Body of pancreas (tissue), 4 donors: ENCODE measurements around the gene ACTR3C.

ENCODE experiments used
- CTCF ChIP-seq, 7 experiments: fragments of 450-650 bp in 4 of 7; fragments of 200-600 bp in 3 of 7; sonication (generic) in 3 of 7; IDR thresholded peaks; one replicate each; pipeline ENCODE4 v1.5.1; 2016 to 2019; ENCODE audit warnings: antibody characterized with exemption in 7 of 7
- POLR2A ChIP-seq, 3 donors: fragments of 450-650 bp; IDR thresholded peaks; one replicate each; pipeline ENCODE4 v1.6.1; 2016; ENCODE audit warnings: antibody characterized with exemption in 3 of 3, mild to moderate bottlenecking in 2 of 3

- no peak for TF ChIP-seq CTCF (IDR thresholded peaks at IDR 0.05)
- no peak for TF ChIP-seq POLR2A (IDR thresholded peaks at IDR 0.05)
Observed at GRCh38 chr7:150335774-150336112, 12.4 kb upstream of the ACTR3C start.
